ENCODE measurements around the gene SLCO4A1. TPM values are rescaled to one million over a fixed set of nuclear protein-coding genes. Genes with fewer than 3 reads are reported as not detected.

Gene SLCO4A1
- total RNA-seq, 4 donors from 2014 or later = 26.1 to 67.4 (median 55.6) TPM

DNA sequence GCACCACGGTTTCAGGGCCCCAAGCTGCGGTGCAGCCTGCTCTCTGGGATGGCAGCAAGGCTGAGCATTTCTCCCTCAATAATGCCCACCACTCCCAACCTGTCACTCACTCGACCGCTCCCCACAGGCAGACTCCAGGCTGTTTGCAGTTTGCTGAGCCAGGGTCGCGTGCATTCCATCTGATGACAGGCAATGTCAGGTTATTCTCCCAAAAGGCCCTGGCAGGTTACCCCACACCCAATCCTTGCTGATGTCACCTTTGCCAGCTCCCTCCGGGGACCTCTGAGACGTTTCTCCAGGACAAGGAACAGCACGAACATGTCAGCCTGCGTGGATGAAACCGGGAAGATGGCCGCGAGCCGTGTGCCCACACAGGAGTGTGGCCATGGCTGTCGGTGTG is 7.1 kb upstream of the SLCO4A1 start:
- DNase-seq (ENCODE audit: low spot score) = no peak
- ATAC-seq (ENCODE audit: low FRiP score) = no peak
- TF ChIP-seq, protein P1, sequence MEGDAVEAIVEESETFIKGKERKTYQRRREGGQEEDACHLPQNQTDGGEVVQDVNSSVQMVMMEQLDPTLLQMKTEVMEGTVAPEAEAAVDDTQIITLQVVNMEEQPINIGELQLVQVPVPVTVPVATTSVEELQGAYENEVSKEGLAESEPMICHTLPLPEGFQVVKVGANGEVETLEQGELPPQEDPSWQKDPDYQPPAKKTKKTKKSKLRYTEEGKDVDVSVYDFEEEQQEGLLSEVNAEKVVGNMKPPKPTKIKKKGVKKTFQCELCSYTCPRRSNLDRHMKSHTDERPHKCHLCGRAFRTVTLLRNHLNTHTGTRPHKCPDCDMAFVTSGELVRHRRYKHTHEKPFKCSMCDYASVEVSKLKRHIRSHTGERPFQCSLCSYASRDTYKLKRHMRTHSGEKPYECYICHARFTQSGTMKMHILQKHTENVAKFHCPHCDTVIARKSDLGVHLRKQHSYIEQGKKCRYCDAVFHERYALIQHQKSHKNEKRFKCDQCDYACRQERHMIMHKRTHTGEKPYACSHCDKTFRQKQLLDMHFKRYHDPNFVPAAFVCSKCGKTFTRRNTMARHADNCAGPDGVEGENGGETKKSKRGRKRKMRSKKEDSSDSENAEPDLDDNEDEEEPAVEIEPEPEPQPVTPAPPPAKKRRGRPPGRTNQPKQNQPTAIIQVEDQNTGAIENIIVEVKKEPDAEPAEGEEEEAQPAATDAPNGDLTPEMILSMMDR (IDR thresholded peaks at IDR 0.05) = no peak

DNA sequence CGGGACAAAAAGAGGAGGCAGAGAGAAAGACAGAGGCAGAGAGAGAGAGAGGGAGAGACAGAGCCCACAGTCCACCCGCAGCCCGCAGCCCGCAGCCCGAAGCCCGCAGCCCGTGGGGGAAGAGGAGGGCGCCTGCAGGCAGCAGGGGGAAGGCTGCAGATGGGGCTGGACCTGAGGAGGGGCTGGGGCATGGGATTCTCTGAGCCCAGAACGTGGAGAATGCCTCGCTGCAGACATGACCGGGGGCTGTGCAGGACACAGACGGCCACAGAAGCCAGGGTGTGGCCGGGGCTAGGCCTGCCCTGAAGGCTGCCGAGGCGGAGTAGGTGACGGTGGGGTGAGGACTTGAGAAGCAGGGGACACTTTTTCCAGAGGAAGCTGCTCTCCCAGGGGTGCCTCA is 6.5 kb upstream of the SLCO4A1 start:
- no peak for ATAC-seq (ENCODE audit: low FRiP score)
- no peak for DNase-seq (ENCODE audit: low spot score)
- TF ChIP-seq, protein P1 (IDR thresholded peaks at IDR 0.05) = no peak

DNA sequence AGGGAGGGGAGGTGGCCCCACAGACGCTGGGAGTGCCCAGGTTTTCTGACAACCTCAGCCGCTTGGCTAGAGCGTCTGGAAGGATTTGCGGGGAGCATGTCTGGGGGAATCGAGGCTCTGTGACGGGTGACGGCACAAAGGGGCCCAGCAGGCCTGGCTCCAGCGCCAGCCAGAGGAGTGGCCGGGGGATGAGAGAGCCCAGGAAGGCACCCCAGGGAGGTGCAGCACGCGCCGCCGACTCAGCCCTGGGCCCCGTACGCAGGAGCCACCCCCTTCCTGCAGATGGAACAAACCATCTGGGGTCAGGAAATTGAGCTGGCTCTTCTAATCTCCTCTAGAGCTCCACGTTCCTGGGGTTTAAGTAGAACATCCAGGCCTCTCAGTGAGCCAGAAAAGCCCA is 5.9 kb upstream of the SLCO4A1 start:
- no peak for DNase-seq (ENCODE audit: low spot score)
- TF ChIP-seq, protein P1 (IDR thresholded peaks at IDR 0.05) = no peak
- ATAC-seq (ENCODE audit: low FRiP score) = no peak

DNA sequence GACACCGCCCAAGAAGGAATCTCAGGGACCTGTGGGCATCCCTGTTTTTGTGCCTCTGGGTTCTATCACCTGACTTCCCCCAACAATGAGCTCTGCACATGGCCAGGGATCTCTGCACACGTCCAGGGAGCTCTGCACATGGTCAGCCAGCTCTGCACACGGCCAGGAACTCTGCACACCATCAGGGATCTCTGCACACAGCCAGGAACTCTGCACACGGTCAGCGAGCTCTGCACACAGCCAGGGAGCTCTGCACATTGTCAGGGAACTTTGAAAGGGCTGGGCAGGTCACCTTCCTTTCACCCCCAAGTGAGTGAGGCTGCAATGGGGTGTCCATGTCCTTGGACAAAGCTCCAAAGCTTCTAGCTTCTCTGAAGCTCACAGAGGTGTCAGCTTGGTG is 5.2 kb upstream of the SLCO4A1 start:
- TF ChIP-seq, protein P1 (IDR thresholded peaks at IDR 0.05) = no peak

DNA sequence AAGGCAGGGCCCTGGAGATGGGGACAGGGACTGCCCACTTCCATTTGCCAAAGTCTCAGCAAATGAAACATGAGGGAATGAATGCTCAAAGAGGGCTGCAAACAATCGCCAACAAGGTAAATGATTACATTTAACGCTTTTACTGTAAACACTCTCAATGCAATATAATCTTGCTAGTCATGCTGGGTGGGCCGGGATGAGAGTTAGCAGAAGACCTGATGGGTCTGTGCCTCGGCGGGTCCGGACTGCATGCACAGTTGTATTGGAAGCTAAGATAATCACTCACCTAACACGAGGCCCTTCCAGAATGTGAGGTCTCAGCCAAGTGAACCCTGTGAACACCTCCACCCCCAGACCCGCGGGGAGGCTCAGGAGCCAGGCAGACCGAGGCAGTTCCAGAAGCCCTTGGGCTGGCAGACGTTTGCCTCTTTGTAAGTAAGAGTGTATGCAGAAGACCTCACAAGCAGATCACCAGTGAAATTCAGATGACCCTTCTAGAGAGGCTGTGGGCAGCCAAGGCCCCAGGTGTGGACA is 4.7 kb upstream of the SLCO4A1 start:
- TF ChIP-seq, protein P1 (IDR thresholded peaks at IDR 0.05) = no peak

More for the DNA sequence above, 5.2 kb upstream of the SLCO4A1 start:
- DNase-seq (ENCODE audit: low spot score) (no peak), ATAC-seq (ENCODE audit: low FRiP score) (no peak)

DNA sequence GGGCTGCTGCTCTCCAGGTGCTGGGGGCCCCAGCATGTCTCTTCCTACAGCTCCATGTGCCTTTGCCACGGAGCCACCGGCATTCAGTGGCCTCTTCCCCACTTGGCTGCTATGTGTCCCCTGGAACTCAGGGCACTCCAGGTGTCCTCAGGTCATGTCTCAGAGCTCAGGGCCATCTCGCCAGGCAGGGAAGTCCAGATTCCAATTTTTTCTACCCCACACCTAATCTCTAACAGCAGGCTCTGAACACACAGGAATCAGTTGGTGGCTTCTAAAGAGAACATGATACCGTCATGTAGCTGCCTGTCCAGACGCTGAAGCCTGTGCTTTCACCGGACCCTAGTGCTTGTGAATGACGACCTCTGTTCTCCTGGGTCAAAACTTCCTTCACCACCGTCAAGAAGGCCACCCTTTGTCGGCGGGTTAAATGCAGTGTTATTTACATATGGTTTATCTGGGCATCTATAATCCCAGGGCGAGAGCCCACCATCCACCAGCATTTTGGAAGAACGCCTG is 4.2 kb upstream of the SLCO4A1 start:
- TF ChIP-seq, protein P1 (IDR thresholded peaks at IDR 0.05) = no peak
- DNase-seq (ENCODE audit: low spot score) (no peak), ATAC-seq (ENCODE audit: low FRiP score) (no peak)

More for the DNA sequence above, 4.7 kb upstream of the SLCO4A1 start:
- DNase-seq (ENCODE audit: low spot score) (no peak), ATAC-seq (ENCODE audit: low FRiP score) (no peak)

DNA sequence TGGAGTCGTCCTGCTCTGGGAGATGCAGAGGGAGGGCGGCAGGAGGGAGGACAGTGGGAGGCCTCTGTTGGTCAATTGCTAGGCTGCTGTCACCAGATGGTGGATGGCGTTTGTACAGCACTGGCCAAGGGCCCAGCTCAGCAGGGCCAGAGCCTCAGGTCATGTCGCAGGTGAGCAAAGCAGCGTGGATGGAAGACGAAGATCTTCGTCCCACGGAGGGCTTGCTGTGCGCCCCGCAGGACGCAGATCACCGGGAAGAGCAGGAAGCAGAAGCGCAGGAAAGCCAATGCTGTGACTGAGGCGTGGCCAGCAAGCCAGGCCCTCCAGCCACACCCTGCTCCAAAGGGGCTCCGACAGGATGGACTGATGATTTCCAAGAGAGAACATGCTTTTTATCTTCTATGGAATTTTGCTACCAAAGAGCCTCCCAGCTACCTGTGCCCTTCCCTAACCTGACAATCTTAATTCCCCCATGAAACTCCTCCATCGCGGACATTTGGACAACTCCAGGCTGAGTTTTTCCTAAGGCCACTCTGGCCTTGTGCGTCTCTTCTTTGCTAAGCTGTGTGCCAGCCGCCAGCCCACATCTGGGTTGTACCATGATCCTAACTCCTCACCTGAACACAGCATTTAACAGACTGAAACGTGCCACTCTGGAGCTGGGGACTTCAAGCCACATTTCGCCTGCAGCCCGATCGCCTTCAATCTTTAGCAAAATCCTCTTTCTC is 3.5 kb upstream of the SLCO4A1 start:
- TF ChIP-seq, protein P1 (IDR thresholded peaks at IDR 0.05) = no peak
- ATAC-seq (ENCODE audit: low FRiP score) (no peak), DNase-seq (ENCODE audit: low spot score) (no peak)

Data from omental fat pad (tissue), 4 donors.